Right cardiac atrium (tissue), 5 donors: ENCODE data around the gene PHLDB2. TPM values are rescaled to one million over a fixed set of nuclear protein-coding genes. Genes with fewer than 3 reads are reported as not detected.

Experiments used
- polyA plus RNA-seq: library from polyadenylated mRNA; stranded (reverse); fragments of 200-250 nt; gene quantifications from one replicate; pipeline ENCODE4 v1.2.3, GENCODE V29; 2013
- total RNA-seq, 4 donors: library from RNA; stranded (reverse); fragmentation: NEBNext Ultra II Directional; extraction: Animal tissue kit (Norgen Biotek cat#: 25700); gene quantifications; one replicate each; pipeline ENCODE4 v1.2.1, GENCODE V29; 2021
- donor health status: healthy with polysubstance abuse.
- donor health status: DM: no; HTN: yes; CAD: no.
- donor health status: DM: no; HTN: no; CAD: no.
- donor health status: DM: no; HTN: yes; CAD: no; lungs with severe emphysema.
- donor health status: DM: yes; HTN: yes; CAD: no.

The PHLDB2 gene
- total and polyA plus RNA-seq, 5 donors, result 9.5 to 22.8 (median 17.5) TPM

Other genes with a start within 250 kb of the PHLDB2 start
- under 1 TPM; 0.29 to 0.61 (median 0.55) TPM for gene PLCXD2, start 184.6 kb upstream of the PHLDB2 start, total RNA-seq
- gene PLCXD2, start 184.6 kb upstream of the PHLDB2 start, polyA plus RNA-seq, result 0.27 TPM
- 10 to 100 TPM; 26.3 to 39.0 (median 31.1) TPM for gene ABHD10, start 119.8 kb downstream of the PHLDB2 start, total RNA-seq
- 23.5 TPM for gene ABHD10, start 119.8 kb downstream of the PHLDB2 start, polyA plus RNA-seq
- under 1 TPM in 3 of 4 donors, not detected in 1; 0.28 to 0.74 (median 0.53) TPM for gene TAGLN3, start 139.7 kb downstream of the PHLDB2 start, total RNA-seq
- gene TAGLN3, start 139.7 kb downstream of the PHLDB2 start, polyA plus RNA-seq, result 0.52 TPM
- gene TMPRSS7, start 175.5 kb downstream of the PHLDB2 start, total RNA-seq, result not detected
- not detected for gene TMPRSS7, start 175.5 kb downstream of the PHLDB2 start, polyA plus RNA-seq
- gene C3orf52, start 227.1 kb downstream of the PHLDB2 start, total RNA-seq, result 1 to 10 TPM; 1.1 to 4.4 (median 1.2) TPM
- gene C3orf52, start 227.1 kb downstream of the PHLDB2 start, polyA plus RNA-seq, result 0.48 TPM